A549 (cell line): ENCODE measurements around the gene PRDX5. TPM values are rescaled to one million over a fixed set of nuclear protein-coding genes. Genes with fewer than 3 reads are reported as not detected.

Experiments
- ATAC-seq, 2 experiments: fragments of 200-7000 bp in 1 of 2; fragments of >200 bp in 1 of 2; cut with Nextera tagmentation in 1 of 2; cut with Tn5 transposase in 1 of 2; 3 replicates each; pipeline versions ENCODE4 v1.8.0 to v1.9.1; 2018 to 2020; ENCODE audit warnings: mild to moderate bottlenecking in 1 of 2, moderate library complexity in 1 of 2
- CTCF ChIA-PET: fragments of 300-600 bp; sonication (Branson Sonifier 250); formaldehyde crosslinking; extraction: SDS; loops from one replicate; lab custom pipeline; 2021; ENCODE audit warnings: antibody characterized with exemption, inconsistent platforms; lab: Yijun Ruan, JAX
- POLR2A ChIA-PET: fragments of 350-600 bp; formaldehyde crosslinking; extraction: SDS; loops from one replicate; lab custom pipeline; 2021; ENCODE audit warnings: antibody characterized with exemption, inconsistent platforms; lab: Yijun Ruan, JAX
- DNase-seq, 2 experiments: peaks; one replicate each; pipeline versions ENCODE4 v3.0.0 to v3.0.0-alpha.2; 2011 to 2016; ENCODE audit warnings: low read depth in 1 of 2, low spot score in 1 of 2
- FAIRE-seq: peaks from 2 replicates; lab custom pipeline; 2011; peaks lifted over from hg19 to GRCh38; lab: Jason Lieb, UNC
- H3K27ac ChIP-seq, 2 experiments: fragments of >200 bp; sonication (Bioruptor Twin); formaldehyde crosslinking; 3 replicates each; pipeline ENCODE4 v1.5.1; 2016 to 2017
- H3K4me1 ChIP-seq: fragments of >200 bp; sonication (Bioruptor Twin); formaldehyde crosslinking; 3 replicates; pipeline ENCODE4 v1.6.1; 2016
- H3K4me2 ChIP-seq: fragments of >200 bp; sonication (Bioruptor Twin); formaldehyde crosslinking; 3 replicates; pipeline ENCODE4 v1.6.1; 2016
- H3K4me3 ChIP-seq: fragments of >200 bp; sonication (Bioruptor Twin); formaldehyde crosslinking; 3 replicates; pipeline ENCODE4 v1.5.1; 2016
- H3K9me3 ChIP-seq: fragments of >200 bp; sonication (Bioruptor Twin); formaldehyde crosslinking; 3 replicates; pipeline ENCODE4 v1.6.1; 2016
- CHD2 ChIP-seq: fragments of 150-350 bp; IDR thresholded peaks from 2 replicates; pipeline ENCODE4 v1.6.1; 2014; ENCODE audit warnings: low read length; ENCODE audit not compliant: partially characterized antibody
- TFCP2L1 ChIP-seq: fragments of 250-450 bp; sonication (Bioruptor Pico); IDR thresholded peaks from 2 replicates; pipeline ENCODE4 v1.5.0; 2021; ENCODE audit warnings: mild to moderate bottlenecking
- TP53 ChIP-seq: fragments of 250-450 bp; sonication (Bioruptor Pico); IDR thresholded peaks from 2 replicates; pipeline ENCODE4 v1.5.0; 2021; ENCODE audit warnings: mild to moderate bottlenecking, moderate library complexity
- ZC3H11A ChIP-seq: fragments of 450-650 bp; IDR thresholded peaks from 2 replicates; pipeline ENCODE4 v1.6.1; 2014; ENCODE audit warnings: antibody characterized with exemption, mild to moderate bottlenecking
- WGBS: methylation state at CpG from one replicate; pipeline ENCODE4 v1.1.6; 2017; ENCODE audit errors: missing lambda C conversion rate; 5-methylcytosine and 5-hydroxymethylcytosine counted together
- polyA plus RNA-seq, 4 experiments: library from polyadenylated mRNA; depleted of rRNA in 3 of 4; stranded (reverse); fragments of >200 nt; fragmentation: RNase III in 1 of 4; extraction: RNeasy Plus Mini Kit Qiagen cat#74134 plus additional on column Dnase treatment in 1 of 4; gene quantifications; 2 replicates in 3 of 4; 3 replicates in 1 of 4; pipeline ENCODE4 v1.2.3, GENCODE V29; 2011 to 2017
- TF ChIP-seq, protein P1 (sequence below): fragments of 250-450 bp; sonication (Bioruptor Pico); IDR thresholded peaks from 2 replicates; pipeline ENCODE4 v1.5.0; 2021; ENCODE audit warnings: mild to moderate bottlenecking, moderate library complexity, borderline replicate concordance
- TF ChIP-seq, protein P2 (sequence below): fragments of 200-600 bp; sonication (generic); IDR thresholded peaks from 2 replicates; pipeline ENCODE4 v1.6.1; 2016; ENCODE audit warnings: antibody characterized with exemption, mild to moderate bottlenecking, moderate library complexity
- TF ChIP-seq, protein P3 (sequence below): fragments of >200 bp; sonication (Bioruptor Twin); formaldehyde crosslinking; IDR thresholded peaks from 3 replicates; pipeline ENCODE4 v1.6.1; 2016
- TF ChIP-seq, protein P4 (sequence below): IDR thresholded peaks from 2 replicates; pipeline ENCODE4 v1.6.1; 2012

Gene PRDX5
- polyA plus RNA-seq, 2 of the 4 experiments (the other 2 are of a cell fraction), result 377 to 491 TPM

DNA sequence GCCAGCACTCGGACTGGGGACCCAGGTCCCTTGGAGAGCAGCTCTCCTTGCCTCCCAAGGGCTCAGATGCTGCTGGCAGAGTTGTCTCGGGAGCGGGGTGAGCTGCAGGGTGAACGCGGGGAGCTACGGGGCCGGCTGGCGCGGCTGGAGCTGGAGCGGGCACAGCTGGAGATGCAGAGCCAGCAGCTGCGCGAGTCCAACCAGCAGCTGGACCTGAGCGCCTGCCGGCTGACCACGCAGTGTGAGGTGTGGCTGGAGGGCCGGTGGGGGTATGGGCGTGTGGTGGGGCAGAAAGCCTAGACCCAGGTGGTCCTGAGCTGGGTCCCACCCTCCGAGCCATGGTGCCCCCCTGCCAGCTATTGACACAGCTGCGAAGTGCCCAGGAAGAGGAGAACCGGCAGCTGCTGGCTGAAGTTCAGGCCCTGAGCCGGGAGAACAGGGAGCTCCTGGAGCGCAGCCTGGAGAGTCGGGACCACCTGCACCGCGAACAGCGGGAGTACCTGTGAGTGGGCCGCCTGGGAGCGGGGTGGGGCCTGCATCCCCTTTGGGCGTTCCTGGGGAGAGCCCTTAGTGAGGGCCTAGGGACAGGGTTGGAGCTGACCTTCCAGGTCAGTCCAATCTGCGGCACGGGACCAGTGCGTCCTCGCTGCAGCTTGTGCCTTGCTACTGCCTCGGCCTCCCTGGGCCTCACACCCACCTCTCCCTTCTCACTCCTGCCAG is 35.2 kb downstream of the PRDX5 start:
- Histone ChIP-seq H3K4me1 (peaks cover 37% of the 10 kb centered on the region), H3K9me3 (no peaks in the 10 kb centered on the region), H3K4me2 (no peak overlapping the region), H3K4me3 (no peak overlapping the region), H3K27ac (no peak overlapping the region; a peak in 1 of 6 replicates)
- 88% methylated on average over 23 of the region's 34 CpGs for WGBS
- ChIA-PET POLR2A (interaction anchor here (0.7 to 1.4 kb wide), 2 partner anchors 36 to 108 kb away, joined by 3 to 9 read pairs; partner anchors contain the start of genes PRDX5 and TRMT112), CTCF (interaction anchor here (0.7 to 33.9 kb wide), 8 partner anchors 12 to 297 kb away, joined by 3 to 996 read pairs (median 22); partner anchors contain the start of genes CATSPERZ, CCDC88B, ESRRA and PLCB3)
- TF ChIP-seq TFCP2L1 (CRISPR knock-in tag), result no peak
- no peak for TF ChIP-seq TP53
- TF ChIP-seq, protein P1, sequence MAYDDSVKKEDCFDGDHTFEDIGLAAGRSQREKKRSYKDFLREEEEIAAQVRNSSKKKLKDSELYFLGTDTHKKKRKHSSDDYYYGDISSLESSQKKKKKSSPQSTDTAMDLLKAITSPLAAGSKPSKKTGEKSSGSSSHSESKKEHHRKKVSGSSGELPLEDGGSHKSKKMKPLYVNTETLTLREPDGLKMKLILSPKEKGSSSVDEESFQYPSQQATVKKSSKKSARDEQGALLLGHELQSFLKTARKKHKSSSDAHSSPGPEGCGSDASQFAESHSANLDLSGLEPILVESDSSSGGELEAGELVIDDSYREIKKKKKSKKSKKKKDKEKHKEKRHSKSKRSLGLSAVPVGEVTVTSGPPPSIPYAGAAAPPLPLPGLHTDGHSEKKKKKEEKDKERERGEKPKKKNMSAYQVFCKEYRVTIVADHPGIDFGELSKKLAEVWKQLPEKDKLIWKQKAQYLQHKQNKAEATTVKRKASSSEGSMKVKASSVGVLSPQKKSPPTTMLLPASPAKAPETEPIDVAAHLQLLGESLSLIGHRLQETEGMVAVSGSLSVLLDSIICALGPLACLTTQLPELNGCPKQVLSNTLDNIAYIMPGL (CRISPR knock-in tag), result no peak
- TF ChIP-seq CHD2, result no peak
- TF ChIP-seq, protein P2, sequence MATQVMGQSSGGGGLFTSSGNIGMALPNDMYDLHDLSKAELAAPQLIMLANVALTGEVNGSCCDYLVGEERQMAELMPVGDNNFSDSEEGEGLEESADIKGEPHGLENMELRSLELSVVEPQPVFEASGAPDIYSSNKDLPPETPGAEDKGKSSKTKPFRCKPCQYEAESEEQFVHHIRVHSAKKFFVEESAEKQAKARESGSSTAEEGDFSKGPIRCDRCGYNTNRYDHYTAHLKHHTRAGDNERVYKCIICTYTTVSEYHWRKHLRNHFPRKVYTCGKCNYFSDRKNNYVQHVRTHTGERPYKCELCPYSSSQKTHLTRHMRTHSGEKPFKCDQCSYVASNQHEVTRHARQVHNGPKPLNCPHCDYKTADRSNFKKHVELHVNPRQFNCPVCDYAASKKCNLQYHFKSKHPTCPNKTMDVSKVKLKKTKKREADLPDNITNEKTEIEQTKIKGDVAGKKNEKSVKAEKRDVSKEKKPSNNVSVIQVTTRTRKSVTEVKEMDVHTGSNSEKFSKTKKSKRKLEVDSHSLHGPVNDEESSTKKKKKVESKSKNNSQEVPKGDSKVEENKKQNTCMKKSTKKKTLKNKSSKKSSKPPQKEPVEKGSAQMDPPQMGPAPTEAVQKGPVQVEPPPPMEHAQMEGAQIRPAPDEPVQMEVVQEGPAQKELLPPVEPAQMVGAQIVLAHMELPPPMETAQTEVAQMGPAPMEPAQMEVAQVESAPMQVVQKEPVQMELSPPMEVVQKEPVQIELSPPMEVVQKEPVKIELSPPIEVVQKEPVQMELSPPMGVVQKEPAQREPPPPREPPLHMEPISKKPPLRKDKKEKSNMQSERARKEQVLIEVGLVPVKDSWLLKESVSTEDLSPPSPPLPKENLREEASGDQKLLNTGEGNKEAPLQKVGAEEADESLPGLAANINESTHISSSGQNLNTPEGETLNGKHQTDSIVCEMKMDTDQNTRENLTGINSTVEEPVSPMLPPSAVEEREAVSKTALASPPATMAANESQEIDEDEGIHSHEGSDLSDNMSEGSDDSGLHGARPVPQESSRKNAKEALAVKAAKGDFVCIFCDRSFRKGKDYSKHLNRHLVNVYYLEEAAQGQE, result no peak
- no peak for TF ChIP-seq ZC3H11A
- no peak for ATAC-seq
- no peak for FAIRE-seq
- no peak for DNase-seq

DNA sequence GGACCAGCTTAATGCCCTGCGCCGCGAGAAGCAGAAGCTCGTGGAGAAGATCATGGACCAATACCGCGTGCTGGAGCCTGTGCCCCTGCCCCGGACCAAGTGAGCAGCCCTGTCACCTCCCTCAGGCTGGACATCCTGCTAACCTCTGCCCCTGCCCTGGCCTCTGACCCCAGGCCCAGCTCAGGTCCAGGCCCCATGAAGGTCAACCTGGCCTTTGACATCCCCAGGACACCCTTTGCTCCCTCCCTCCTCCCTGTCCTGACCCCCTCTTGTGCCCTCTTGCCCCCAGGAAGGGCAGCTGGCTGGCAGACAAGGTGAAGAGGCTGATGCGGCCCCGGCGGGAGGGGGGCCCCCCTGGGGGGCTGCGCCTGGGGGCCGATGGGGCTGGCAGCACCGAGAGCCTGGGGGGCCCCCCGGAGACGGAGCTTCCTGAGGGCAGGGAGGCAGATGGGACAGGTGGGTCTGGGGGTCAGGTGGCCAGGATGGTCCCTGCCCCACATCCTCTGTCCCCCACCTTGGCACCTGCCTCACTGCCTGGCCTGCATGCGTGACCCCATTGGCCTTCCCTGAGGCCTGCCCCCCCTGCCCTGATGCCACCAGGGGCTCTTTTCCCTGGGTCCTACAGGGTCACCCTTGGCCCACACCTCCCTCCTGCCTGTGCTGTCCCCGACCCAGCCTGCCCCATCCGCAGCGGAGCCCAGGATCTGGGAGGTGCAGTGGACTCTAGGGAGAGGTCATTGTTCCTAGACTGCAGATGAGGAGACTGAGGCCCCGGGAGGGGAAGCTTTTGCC is 36.0 kb downstream of the PRDX5 start:
- H3K4me2 ChIP-seq, result no peak overlapping the region
- FAIRE-seq, result no peak
- H3K4me3 ChIP-seq, result no peak overlapping the region
- TF ChIP-seq, protein P3, sequence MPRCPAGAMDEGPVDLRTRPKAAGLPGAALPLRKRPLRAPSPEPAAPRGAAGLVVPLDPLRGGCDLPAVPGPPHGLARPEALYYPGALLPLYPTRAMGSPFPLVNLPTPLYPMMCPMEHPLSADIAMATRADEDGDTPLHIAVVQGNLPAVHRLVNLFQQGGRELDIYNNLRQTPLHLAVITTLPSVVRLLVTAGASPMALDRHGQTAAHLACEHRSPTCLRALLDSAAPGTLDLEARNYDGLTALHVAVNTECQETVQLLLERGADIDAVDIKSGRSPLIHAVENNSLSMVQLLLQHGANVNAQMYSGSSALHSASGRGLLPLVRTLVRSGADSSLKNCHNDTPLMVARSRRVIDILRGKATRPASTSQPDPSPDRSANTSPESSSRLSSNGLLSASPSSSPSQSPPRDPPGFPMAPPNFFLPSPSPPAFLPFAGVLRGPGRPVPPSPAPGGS, result no peak
- TF ChIP-seq, protein P4, sequence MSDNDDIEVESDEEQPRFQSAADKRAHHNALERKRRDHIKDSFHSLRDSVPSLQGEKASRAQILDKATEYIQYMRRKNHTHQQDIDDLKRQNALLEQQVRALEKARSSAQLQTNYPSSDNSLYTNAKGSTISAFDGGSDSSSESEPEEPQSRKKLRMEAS, result no peak
- TF ChIP-seq, all 56 proteins: peak for 0
- DNase-seq (no peak), ATAC-seq (no peak)
- no peaks in the 10 kb centered on the region for H3K9me3 ChIP-seq
- 85% methylated on average over 16 of the region's 20 CpGs for WGBS
- H3K27ac ChIP-seq, result peak overlapping the region in 1 of 2 experiments; percentile 98; a peak in 4 of 6 replicates
- POLR2A ChIA-PET, result interaction anchor here (0.9 to 4.6 kb wide), 4 partner anchors 12 to 53 kb away, joined by 3 to 50 read pairs (median 10); partner anchors contain the start of genes PRDX5 and TRMT112
- CTCF ChIA-PET, result interaction anchor here (0.9 to 33.9 kb wide), 15 partner anchors 12 to 391 kb away, joined by 3 to 996 read pairs (median 6); partner anchors contain the start of genes CATSPERZ, CCDC88B, ESRRA and PLCB3
- H3K4me1 ChIP-seq, result peaks cover 42% of the 10 kb centered on the region
